ENCODE data around the gene KIAA1614.

The KIAA1614 gene, protein sequence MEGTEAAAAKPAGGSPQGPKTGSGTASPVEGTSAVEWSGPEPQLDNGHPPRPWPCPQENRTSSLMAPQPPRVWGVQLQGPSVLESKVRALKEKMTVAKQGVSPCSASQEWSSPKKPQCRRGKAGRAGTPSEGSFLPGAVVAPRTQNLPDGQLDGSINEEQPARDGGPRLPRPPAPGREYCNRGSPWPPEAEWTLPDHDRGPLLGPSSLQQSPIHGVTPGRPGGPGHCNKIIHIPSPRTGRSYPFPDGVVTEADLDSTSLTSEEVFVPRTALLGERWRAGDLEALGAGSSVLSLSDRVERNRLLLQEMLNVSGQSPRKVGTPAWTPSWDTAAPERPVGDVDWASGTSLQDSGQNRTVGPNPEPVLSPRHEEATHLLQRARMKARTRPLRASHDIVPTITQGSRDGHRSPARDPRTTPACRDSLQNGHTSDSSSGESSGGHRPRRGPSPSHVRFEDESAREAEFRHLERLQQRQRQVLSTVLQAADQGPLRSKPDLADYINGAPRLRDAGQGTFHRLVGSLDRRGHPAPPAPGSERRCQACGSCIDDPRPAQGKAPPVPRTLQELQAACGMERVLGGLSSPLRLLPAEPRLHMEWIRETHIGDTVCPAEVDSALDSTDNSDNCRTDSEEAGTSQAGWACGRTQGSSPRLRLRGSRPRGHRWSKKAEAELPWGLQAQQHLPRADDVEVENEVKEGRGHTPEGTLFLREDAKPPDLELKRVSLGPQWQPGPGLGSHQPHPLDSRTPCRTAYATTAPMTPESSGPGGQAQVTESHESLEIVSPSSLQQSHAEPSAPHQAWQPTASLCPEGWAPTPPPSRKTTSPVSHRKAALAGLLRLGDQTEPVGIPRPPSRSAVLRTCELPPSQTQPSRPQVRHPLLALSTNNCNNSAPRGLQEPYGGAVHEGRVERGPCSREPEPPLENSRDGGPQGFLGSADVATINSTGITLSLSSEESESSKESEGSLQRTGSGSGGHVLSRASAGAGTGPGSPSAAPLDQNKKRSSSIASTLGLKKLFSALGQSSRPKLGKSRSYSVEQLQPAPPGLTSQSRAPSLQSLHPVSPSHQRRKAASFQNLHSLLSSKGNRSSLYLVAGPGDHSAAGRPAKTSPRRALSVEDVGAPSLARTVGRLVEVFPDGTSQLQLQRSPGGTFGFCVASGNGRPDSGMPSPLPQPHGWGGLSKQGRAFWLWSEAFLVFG

DNA sequence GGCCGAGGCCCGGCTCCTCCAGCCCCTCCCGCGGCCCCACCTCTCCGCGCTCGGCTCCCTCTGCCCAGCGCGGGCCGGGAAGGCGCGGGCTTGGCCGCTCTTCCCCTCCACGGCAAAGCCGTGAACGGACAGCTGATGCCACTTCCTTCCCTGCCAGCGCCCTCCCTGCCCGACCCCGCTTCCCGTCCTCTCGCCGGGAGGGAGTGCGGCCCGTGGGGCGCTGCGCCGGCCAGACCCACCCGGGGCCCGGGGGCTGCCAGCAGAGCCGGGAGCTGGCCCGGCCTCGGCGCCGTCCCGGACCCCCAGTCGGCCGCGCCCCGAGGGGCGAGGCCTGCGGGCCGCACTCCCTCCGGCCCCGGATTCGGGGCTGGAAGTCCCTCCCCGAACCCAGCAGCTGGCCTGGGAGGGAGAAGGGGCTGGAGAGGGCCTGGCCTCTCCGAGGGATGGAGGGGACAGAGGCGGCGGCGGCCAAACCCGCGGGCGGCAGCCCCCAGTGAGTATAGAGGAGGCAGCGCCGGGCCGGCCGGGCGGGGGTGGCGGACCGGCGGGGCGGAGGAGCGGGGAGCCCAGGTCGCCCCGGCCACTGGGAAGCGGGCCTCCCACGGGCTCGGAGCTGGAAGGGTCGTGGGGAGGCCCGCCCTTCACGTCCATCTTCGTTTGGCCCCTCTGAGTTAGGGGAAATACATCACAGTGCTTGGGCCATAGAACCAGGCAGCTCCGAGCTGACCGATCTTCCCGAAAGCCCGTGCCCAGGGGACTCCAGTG is at the start of gene KIAA1614:
TSS of gene KIAA1614 (plus strand) at position 97 of the 765 bp plus-strand sequence. CDS start at position 444, 347 bp downstream.
- Histone ChIP-seq H3K36me3 (ENCODE audit: control insufficient read depth in 1 of 2, insufficient read depth in 2 of 2, low read length in 2 of 2) (peaks cover 0 to 2% of the 10 kb centered on the region in 2 donors), H3K27ac (ENCODE audit: low read length) (peak within 1 kb of the TSS; percentile 31), H3K9me3 (ENCODE audit: control insufficient read depth in 1 of 2, low read length in 2 of 2) (no peaks in the 10 kb centered on the region), H3K4me1 (ENCODE audit: control insufficient read depth in 1 of 2, insufficient read depth in 2 of 2, low read length in 2 of 2) (peaks cover 0 to 22% of the 10 kb centered on the region in 2 donors), H3K4me3 (ENCODE audit: low read depth in 1 of 2, low read length in 2 of 2) (peak within 1 kb of the TSS; percentile 62 to 74), H3K27me3 (ENCODE audit: low read depth, low read length) (no peaks in the 10 kb centered on the region)

GRCh38 chr1:180863158-180863775 is 49.4 kb upstream of the KIAA1614 start:
- H3K4me3 ChIP-seq (ENCODE audit: low read depth in 1 of 2, low read length in 2 of 2) = no peak overlapping the region
- no peak overlapping the region for H3K27ac ChIP-seq (ENCODE audit: low read length)
- H3K36me3 ChIP-seq (ENCODE audit: control insufficient read depth in 1 of 2, insufficient read depth in 2 of 2, low read length in 2 of 2) = peaks cover 4 to 11% of the 10 kb centered on the region in 2 donors
- peaks cover 0 to 9% of the 10 kb centered on the region in 2 donors for H3K4me1 ChIP-seq (ENCODE audit: control insufficient read depth in 1 of 2, insufficient read depth in 2 of 2, low read length in 2 of 2)
- no peaks in the 10 kb centered on the region for H3K27me3 ChIP-seq (ENCODE audit: low read depth, low read length)
- no peaks in the 10 kb centered on the region for H3K9me3 ChIP-seq (ENCODE audit: control insufficient read depth in 1 of 2, low read length in 2 of 2)

DNA sequence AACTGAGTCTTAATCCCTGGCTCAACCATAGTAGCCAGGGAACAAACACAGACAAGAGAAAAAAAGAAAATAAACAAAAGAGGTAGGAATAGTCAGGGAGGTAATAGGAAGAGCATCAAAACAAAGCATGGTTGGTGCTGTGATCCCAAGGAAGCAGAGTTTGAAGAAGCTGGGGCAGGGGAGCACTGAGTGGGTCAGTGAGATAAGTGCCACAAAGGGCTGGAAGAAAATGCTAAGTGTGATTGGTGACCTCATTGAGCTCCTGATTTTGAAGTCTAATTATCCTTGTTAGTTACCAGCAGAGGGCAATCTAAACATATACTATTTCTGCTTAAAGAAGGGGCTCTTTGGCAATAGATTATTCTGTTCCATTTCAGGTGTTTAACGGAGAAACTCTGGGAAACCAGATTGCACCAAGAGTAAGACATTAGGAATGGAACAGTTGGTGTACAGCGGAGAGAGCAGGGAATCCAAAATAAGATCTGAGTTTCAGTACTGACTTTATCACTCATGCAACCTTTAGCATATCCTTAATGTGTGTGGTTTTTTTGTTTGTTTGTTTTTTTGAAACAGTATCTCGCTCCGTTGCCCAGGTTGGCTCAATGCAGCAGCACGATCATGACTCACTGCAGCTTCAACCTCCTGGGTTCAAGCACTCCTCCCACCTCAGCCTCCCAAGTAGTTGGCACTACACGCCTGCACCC is 30.7 kb upstream of the KIAA1614 start:
- H3K27ac ChIP-seq (ENCODE audit: low read length) = no peak overlapping the region
- H3K4me3 ChIP-seq (ENCODE audit: low read depth in 1 of 2, low read length in 2 of 2) = no peak overlapping the region
- H3K27me3 ChIP-seq (ENCODE audit: low read depth, low read length) = no peaks in the 10 kb centered on the region
- H3K4me1 ChIP-seq (ENCODE audit: control insufficient read depth in 1 of 2, insufficient read depth in 2 of 2, low read length in 2 of 2) = no peaks in the 10 kb centered on the region
- no peaks in the 10 kb centered on the region for H3K9me3 ChIP-seq (ENCODE audit: control insufficient read depth in 1 of 2, low read length in 2 of 2)
- H3K36me3 ChIP-seq (ENCODE audit: control insufficient read depth in 1 of 2, insufficient read depth in 2 of 2, low read length in 2 of 2) = peaks cover 3 to 18% of the 10 kb centered on the region in 2 donors

DNA sequence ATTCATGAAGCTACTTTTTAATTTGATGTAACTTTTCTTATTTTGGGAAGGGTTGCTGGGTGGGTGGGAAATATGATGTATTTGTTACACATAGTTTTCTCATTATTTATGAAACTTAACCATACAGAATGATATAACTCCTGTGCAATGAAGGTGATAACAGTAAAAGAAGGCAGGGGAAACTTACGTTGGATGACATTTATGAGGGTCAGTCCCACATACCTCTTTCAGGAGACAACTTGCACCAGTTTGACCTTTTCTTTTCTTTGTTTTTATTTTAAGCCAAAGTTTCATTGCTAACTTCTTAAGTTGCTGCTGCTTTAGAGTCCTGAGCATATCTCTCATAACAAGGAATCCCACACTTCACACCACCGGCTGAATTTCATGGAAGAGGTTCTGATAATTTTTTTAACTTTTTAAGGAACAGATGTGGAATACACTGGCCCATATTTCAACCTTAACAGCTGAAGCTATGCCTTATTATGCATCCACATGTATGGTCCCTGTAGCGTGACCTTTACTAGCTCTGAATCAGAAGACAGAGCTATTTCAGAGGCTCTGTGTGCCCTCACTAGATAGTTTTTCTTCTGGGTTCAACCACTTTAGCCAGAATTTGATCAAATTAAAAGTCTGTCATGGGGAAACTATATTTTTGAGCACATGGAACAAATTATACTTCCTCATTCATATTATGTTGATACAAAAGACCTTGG is 28.0 kb upstream of the KIAA1614 start:
- Histone ChIP-seq H3K27ac (ENCODE audit: low read length) (no peak overlapping the region), H3K36me3 (ENCODE audit: control insufficient read depth in 1 of 2, insufficient read depth in 2 of 2, low read length in 2 of 2) (peaks cover 3 to 12% of the 10 kb centered on the region in 2 donors), H3K27me3 (ENCODE audit: low read depth, low read length) (no peaks in the 10 kb centered on the region), H3K4me1 (ENCODE audit: control insufficient read depth in 1 of 2, insufficient read depth in 2 of 2, low read length in 2 of 2) (no peaks in the 10 kb centered on the region), H3K9me3 (ENCODE audit: control insufficient read depth in 1 of 2, low read length in 2 of 2) (no peaks in the 10 kb centered on the region), H3K4me3 (ENCODE audit: low read depth in 1 of 2, low read length in 2 of 2) (no peak overlapping the region)

- no peak overlapping the region for H3K27ac ChIP-seq (ENCODE audit: low read length)
- H3K36me3 ChIP-seq (ENCODE audit: control insufficient read depth in 1 of 2, insufficient read depth in 2 of 2, low read length in 2 of 2) = peaks cover 0 to 12% of the 10 kb centered on the region in 2 donors
- no peaks in the 10 kb centered on the region for H3K4me1 ChIP-seq (ENCODE audit: control insufficient read depth in 1 of 2, insufficient read depth in 2 of 2, low read length in 2 of 2)
- no peak overlapping the region for H3K4me3 ChIP-seq (ENCODE audit: low read depth in 1 of 2, low read length in 2 of 2)
- no peaks in the 10 kb centered on the region for H3K9me3 ChIP-seq (ENCODE audit: control insufficient read depth in 1 of 2, low read length in 2 of 2)
- no peaks in the 10 kb centered on the region for H3K27me3 ChIP-seq (ENCODE audit: low read depth, low read length)
Measured at GRCh38 chr1:180886338-180886737, 26.4 kb upstream of the KIAA1614 start.

GRCh38 chr1:180887841-180888240 is 24.9 kb upstream of the KIAA1614 start:
- no peaks in the 10 kb centered on the region for H3K4me1 ChIP-seq (ENCODE audit: control insufficient read depth in 1 of 2, insufficient read depth in 2 of 2, low read length in 2 of 2)
- no peaks in the 10 kb centered on the region for H3K9me3 ChIP-seq (ENCODE audit: control insufficient read depth in 1 of 2, low read length in 2 of 2)
- no peaks in the 10 kb centered on the region for H3K27me3 ChIP-seq (ENCODE audit: low read depth, low read length)
- H3K4me3 ChIP-seq (ENCODE audit: low read depth in 1 of 2, low read length in 2 of 2) = no peak overlapping the region
- H3K36me3 ChIP-seq (ENCODE audit: control insufficient read depth in 1 of 2, insufficient read depth in 2 of 2, low read length in 2 of 2) = peaks cover 0 to 9% of the 10 kb centered on the region in 2 donors
- no peak overlapping the region for H3K27ac ChIP-seq (ENCODE audit: low read length)

DNA sequence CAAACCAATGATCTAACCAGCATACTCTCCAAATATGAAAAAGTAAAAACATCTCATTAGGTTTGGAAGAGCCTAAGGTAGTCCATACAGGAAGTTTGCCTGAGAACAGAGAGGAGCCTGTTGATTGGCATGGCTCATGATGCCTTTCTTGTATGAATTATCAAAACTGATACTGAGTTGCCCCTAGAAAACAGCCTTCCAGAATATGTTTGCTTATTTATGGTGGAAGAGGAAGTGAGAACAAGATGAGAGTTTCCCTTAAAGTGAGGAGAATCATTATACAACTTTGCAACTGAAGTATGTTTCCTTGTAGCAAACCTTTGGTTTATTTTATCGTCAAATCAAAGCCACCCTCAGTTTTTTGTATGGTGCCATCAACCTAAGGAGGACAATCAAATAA is 23.8 kb upstream of the KIAA1614 start:
- Histone ChIP-seq H3K27ac (ENCODE audit: low read length) (no peak overlapping the region), H3K4me1 (ENCODE audit: control insufficient read depth in 1 of 2, insufficient read depth in 2 of 2, low read length in 2 of 2) (no peaks in the 10 kb centered on the region), H3K36me3 (ENCODE audit: control insufficient read depth in 1 of 2, insufficient read depth in 2 of 2, low read length in 2 of 2) (peaks cover 0 to 9% of the 10 kb centered on the region in 2 donors), H3K27me3 (ENCODE audit: low read depth, low read length) (no peaks in the 10 kb centered on the region), H3K9me3 (ENCODE audit: control insufficient read depth in 1 of 2, low read length in 2 of 2) (no peaks in the 10 kb centered on the region), H3K4me3 (ENCODE audit: low read depth in 1 of 2, low read length in 2 of 2) (no peak overlapping the region)

- no peak overlapping the region for H3K27ac ChIP-seq (ENCODE audit: low read length)
- peaks cover 0 to 8% of the 10 kb centered on the region in 2 donors for H3K36me3 ChIP-seq (ENCODE audit: control insufficient read depth in 1 of 2, insufficient read depth in 2 of 2, low read length in 2 of 2)
- no peaks in the 10 kb centered on the region for H3K9me3 ChIP-seq (ENCODE audit: control insufficient read depth in 1 of 2, low read length in 2 of 2)
- no peaks in the 10 kb centered on the region for H3K4me1 ChIP-seq (ENCODE audit: control insufficient read depth in 1 of 2, insufficient read depth in 2 of 2, low read length in 2 of 2)
- H3K4me3 ChIP-seq (ENCODE audit: low read depth in 1 of 2, low read length in 2 of 2) = no peak overlapping the region
- no peaks in the 10 kb centered on the region for H3K27me3 ChIP-seq (ENCODE audit: low read depth, low read length)
Measured at GRCh38 chr1:180889325-180889724, 23.4 kb upstream of the KIAA1614 start.

DNA sequence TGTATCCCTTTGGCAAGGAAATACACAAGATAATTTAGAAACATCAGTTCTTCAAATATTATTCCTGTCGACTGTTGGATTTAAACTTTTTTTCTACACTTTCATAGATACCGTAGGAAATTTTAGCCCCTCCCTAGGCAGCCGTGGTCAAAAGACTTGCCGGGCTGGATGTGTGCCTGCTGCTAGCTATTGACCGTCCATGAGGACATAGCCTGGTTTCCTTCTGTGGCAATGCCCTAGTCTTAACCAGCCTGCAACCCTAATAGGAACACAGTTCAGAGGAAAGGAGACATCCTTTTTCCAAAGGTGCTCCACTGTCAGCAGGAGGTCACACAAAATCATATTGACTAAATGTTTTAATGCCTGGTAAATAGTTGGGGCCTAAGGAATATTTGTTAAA is 20.4 kb upstream of the KIAA1614 start:
- Histone ChIP-seq H3K4me1 (ENCODE audit: control insufficient read depth in 1 of 2, insufficient read depth in 2 of 2, low read length in 2 of 2) (no peaks in the 10 kb centered on the region), H3K36me3 (ENCODE audit: control insufficient read depth in 1 of 2, insufficient read depth in 2 of 2, low read length in 2 of 2) (no peaks in the 10 kb centered on the region), H3K27me3 (ENCODE audit: low read depth, low read length) (no peaks in the 10 kb centered on the region), H3K4me3 (ENCODE audit: low read depth in 1 of 2, low read length in 2 of 2) (no peak overlapping the region), H3K9me3 (ENCODE audit: control insufficient read depth in 1 of 2, low read length in 2 of 2) (no peaks in the 10 kb centered on the region), H3K27ac (ENCODE audit: low read length) (no peak overlapping the region)
